GM21576 (cell line): ENCODE data around the gene AP1G2.

Experiments used
- ATAC-seq: cut with Tn5 transposase; IDR thresholded peaks from one replicate; pipeline ENCODE4 v1.9.1; 2021; ENCODE audit warnings: mild to moderate bottlenecking, moderate library complexity; ENCODE audit not compliant: unreplicated experiment

The AP1G2 gene

GRCh38 chr14:23521785-23522640, 45.6 kb downstream of the AP1G2 start:
- ATAC-seq: no peak

DNA sequence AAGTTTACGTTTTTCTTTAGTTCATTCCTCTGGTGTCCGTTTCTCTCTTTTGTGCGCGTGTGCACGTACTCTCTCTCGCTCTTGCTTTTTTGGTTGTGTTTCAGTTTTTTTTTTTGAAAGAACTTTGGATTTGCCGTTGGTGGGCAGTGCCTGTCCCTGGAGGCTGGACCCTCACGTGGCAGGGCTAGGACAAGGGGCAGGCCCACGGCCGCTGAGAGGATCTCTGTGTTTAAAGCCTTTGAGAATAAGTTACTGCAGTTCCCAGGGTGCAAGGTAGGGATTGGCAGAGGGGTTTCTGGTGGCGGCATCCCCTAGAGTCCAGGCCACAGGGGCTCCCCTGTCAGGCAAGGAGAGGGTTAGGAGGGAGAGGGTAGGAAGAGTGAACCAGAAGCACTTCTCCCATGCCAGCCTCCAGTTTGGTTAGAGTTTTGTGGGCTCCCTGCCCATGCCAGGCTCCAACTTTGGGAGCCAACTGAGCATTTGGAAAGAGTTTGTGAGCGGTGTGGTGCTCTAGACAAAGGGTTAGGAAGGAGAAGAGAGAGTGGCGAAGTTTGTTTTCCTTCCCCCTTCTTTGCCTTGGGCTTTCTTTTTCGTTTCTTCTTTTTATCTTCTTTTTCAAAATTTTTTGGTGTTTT, 46.6 kb downstream of the AP1G2 start:
- no peak for ATAC-seq

DNA sequence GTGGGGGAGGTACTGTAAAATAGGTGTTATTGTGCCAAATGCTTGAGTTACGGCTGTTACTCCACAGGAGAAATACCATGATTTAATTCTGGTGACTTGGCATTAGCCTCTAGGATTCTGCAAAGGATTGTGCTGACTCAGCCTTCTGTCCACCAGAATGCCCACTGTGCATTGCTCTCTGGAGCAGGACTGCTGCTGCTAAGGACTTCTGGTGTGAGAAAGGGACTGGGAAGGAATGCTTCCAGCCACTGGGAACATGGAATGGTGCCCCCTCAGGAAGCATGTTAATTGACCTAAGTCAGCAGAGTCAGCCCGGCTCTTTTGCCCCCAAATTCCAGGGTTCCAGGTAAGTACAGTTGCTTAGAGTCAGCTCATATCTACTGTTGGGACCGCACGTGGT, 48.9 kb downstream of the AP1G2 start:
- no peak for ATAC-seq

DNA sequence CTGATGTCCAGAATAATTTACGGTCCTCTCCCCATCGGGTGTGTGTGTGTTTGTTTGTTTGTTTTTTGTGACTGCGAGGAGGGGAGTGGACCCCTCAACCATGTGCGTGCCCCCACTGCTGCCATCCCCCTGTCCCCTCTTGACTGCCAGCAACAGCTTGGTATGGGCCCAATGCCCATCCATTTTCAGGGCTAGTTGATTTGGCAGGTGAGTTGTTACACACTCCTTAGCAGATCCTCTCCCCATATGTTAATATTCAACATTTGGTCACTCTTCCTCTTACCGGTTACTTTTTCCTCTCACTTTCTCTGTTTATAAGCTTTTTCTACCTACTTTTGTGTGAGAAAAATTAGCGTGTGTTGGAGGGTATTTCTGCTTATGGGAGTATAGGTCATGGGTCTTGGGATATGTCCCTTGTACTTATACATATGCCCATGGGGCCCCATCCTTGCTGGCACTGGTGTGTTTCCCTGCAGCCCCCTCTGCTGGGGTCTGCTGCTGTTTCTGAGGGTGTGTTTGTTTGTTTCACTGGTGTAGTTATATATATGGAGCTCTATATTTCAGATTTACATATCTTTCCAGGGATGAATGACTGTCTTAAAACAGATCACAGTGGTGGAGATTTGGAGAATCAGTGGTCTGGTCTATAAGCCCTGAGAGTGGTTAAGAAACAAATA, 49.8 kb downstream of the AP1G2 start:
- ATAC-seq: no peak

GRCh38 chr14:23514644-23514957, 53.0 kb downstream of the AP1G2 start:
- no peak for ATAC-seq

DNA sequence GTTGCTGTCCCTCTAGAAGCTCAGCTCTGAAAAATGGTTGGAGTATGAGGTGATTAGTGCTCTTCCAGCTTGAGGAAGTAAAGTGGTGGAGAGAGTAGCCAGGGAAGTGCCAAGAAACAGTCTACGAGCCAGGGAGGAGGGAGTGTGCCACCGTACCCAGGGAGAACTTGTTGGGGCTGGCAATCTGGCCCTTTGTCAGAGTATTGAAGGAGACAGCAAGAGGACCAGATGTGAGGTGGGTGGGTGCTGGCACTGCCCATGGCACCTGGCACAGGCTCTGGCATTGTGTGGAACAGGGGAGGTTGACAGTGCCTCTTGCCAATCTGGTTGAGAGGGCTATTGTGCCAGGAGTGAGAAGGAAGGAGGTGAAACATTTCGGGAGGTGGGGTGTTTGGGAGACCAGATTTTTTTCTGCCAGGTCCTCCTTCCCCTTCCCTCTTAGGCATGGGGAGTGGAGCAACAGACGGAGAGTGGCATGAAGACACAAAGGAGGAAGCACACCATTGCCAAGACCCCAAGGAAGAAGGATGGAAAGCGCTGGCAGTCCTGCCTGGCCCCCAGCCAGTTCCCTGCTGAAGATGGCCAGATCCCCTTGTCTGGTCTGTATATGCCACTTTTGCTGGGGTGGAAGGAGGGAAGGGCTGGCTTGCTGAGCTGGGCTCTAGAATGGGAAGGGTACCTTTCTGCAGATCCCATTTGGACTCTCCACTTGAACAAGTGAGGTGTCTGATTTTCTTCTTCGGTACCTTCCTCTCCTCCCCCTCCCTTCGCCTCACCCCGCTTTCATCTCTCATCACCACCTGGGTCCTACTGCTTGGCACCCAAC, 53.6 kb downstream of the AP1G2 start:
- no peak for ATAC-seq

DNA sequence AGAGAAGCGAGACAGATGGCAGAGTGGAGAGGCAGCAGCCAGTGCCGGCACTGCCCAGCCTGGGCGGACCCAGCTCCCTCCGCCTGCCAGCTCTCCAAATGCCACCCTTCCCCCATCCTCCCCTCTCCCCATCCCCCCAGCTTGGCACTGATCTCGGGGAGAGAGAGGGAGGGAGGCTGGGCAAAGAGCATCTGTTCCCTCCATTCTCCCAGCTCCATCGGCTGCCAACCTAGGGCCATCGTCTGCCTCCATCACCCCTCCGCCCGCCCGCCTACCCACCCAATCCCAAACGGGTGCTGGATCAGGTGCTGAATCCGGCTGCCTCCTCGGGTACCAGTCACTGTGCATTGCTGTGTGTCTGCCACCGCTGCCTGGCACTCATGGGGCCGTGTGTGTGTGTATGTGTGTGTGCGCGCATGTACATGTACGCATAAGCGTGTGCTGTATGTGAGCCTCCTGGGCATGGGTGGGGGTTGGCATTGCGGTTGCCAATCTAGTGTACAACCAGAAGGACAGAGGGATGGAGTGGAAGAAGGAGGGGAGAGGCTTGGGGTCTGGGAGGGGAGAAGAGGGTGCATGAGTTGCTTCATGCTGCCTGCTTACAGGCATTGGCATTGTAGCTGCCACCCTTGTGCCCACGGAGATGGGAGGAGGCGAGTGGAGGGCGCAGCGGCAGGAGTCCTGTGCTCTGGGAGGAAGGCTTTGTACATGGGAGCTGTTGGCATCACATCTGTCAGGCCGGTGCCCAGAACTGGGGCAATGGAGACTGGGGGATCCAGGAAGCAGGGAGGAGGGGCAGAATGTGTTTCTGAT, 54.4 kb downstream of the AP1G2 start:
- ATAC-seq: no peak

DNA sequence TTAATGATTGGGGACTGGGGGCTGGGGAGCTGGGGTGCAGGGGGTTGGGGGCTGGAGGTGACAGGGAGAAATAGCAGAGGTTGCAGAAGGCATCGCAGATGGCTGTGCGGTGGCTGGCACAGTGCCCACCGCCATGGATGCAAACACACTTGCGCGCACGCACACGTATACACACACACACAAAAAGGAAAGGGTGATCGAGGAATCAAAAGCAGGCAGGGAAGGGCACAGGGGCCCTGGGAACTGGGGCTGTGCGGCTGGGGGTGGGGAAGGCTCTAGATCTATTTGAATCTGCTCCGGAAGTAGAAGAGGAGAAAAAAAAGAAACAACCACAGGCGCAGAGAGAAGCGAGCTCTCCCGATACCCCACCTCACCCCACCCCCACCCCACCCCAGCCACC, 55.4 kb downstream of the AP1G2 start:
- ATAC-seq: no peak
